Osteoblast (primary cell): ENCODE data around the gene GPATCH1. TPM values are rescaled to one million over a fixed set of nuclear protein-coding genes. Genes with fewer than 3 reads are reported as not detected.

Experiments used
- DNase-seq: peaks from one replicate; pipeline ENCODE4 v3.0.0; 2011; ENCODE audit warnings: low spot score, mixed read lengths; ENCODE audit not compliant: insufficient read length; ENCODE audit errors: missing footprints
- H2AFZ ChIP-seq: 2 replicates; pipeline ENCODE4 v1.6.0; 2011; ENCODE audit warnings: mild to moderate bottlenecking, low read length
- H3K27ac ChIP-seq: 2 replicates; pipeline ENCODE4 v1.5.1; 2011; ENCODE audit warnings: mild to moderate bottlenecking, low read depth, low read length, moderate library complexity
- H3K27me3 ChIP-seq: 2 replicates; pipeline ENCODE4 v1.6.0; 2012; ENCODE audit warnings: mild to moderate bottlenecking, control low read depth, inconsistent platforms, low read length, moderate library complexity; ENCODE audit not compliant: insufficient read depth
- H3K36me3 ChIP-seq: 2 replicates; pipeline ENCODE4 v1.5.1; 2011; ENCODE audit warnings: mild to moderate bottlenecking, low read length, control low read depth, moderate library complexity; ENCODE audit not compliant: insufficient read depth
- H3K4me1 ChIP-seq: 2 replicates; pipeline ENCODE4 v1.5.1; 2011; ENCODE audit warnings: mild to moderate bottlenecking, low read length, control low read depth, moderate library complexity; ENCODE audit not compliant: insufficient read depth
- H3K4me2 ChIP-seq: 2 replicates; pipeline ENCODE4 v1.6.0; 2011; ENCODE audit warnings: mild to moderate bottlenecking, low read length; ENCODE audit not compliant: insufficient read depth
- H3K4me3 ChIP-seq: fragments of 200-600 bp; sonication (generic); 3 replicates; pipeline ENCODE4 v1.5.1; 2012; ENCODE audit warnings: mild to moderate bottlenecking, low read length, inconsistent platforms; ENCODE audit not compliant: insufficient read depth
- H3K79me2 ChIP-seq: 2 replicates; pipeline ENCODE4 v1.6.0; 2012; ENCODE audit warnings: mild to moderate bottlenecking, low read length, control low read depth, inconsistent platforms; ENCODE audit not compliant: insufficient read depth
- H3K9me3 ChIP-seq: 2 replicates; pipeline ENCODE4 v1.5.1; 2011; ENCODE audit warnings: low read depth, low read length, control low read depth
- H4K20me1 ChIP-seq: 2 replicates; pipeline ENCODE4 v1.6.0; 2012; ENCODE audit warnings: mild to moderate bottlenecking, low read length, control low read depth; ENCODE audit not compliant: insufficient read depth
- CTCF ChIP-seq: IDR thresholded peaks from 2 replicates; pipeline ENCODE4 v1.5.1; 2011; ENCODE audit warnings: mild to moderate bottlenecking, low read depth, low read length, moderate library complexity; ENCODE audit errors: extremely low read depth
- total RNA-seq: library from RNA; depleted of rRNA; stranded (reverse); fragments of >200 nt; gene quantifications from 2 replicates; pipeline ENCODE4 v1.2.3, GENCODE V29; 2012

The GPATCH1 gene
- total RNA-seq, 1 donor = 6.2 TPM

DNA sequence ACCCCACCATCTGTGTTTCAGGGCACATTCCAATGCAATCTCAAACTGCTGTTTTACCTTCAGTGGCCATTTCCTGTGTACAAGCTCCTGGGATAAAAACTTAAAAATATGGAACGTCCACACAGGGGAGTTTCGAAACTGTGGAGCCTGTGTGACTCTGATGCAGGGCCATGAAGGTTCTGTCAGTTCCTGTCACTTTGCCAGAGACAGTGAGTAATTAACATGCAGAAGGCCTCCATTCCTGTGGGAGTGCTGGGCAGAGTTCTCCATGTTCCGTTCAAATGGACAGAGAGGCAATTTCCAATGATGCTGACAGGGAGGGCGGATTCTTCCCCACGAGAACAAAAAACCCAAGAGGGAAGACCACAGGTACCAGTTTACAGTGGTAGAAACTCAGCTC, 75.4 kb downstream of the GPATCH1 start:
- Histone ChIP-seq H3K27me3 (no peaks in the 10 kb centered on the region), H3K4me3 (no peak overlapping the region), H3K27ac (no peak overlapping the region), H3K9me3 (no peaks in the 10 kb centered on the region), H3K36me3 (no peaks in the 10 kb centered on the region), H3K4me2 (no peak overlapping the region), H3K79me2 (no peaks in the 10 kb centered on the region), H2AFZ (no peak overlapping the region), H4K20me1 (no peaks in the 10 kb centered on the region), H3K4me1 (peaks cover 3% of the 10 kb centered on the region)
- no peak for TF ChIP-seq CTCF
- DNase-seq = no peak

GRCh38 chr19:33157906-33158305, 76.9 kb downstream of the GPATCH1 start:
- no peak for TF ChIP-seq CTCF
- Histone ChIP-seq H3K4me1 (peaks cover 3% of the 10 kb centered on the region), H3K36me3 (no peaks in the 10 kb centered on the region), H4K20me1 (no peaks in the 10 kb centered on the region), H3K9me3 (no peaks in the 10 kb centered on the region), H2AFZ (no peak overlapping the region), H3K27me3 (no peaks in the 10 kb centered on the region), H3K27ac (no peak overlapping the region), H3K79me2 (no peaks in the 10 kb centered on the region), H3K4me3 (no peak overlapping the region), H3K4me2 (no peak overlapping the region)
- no peak for DNase-seq

GRCh38 chr19:33158365-33158764, 77.4 kb downstream of the GPATCH1 start:
- H3K27me3 ChIP-seq = no peaks in the 10 kb centered on the region
- TF ChIP-seq CTCF = no peak
- no peak overlapping the region for H3K4me3 ChIP-seq
- peaks cover 3% of the 10 kb centered on the region for H3K4me1 ChIP-seq
- H3K36me3 ChIP-seq = no peaks in the 10 kb centered on the region
- H3K79me2 ChIP-seq = no peaks in the 10 kb centered on the region
- H3K9me3 ChIP-seq = no peaks in the 10 kb centered on the region
- no peak overlapping the region for H3K27ac ChIP-seq
- no peak overlapping the region for H2AFZ ChIP-seq
- no peak overlapping the region for H3K4me2 ChIP-seq
- DNase-seq = no peak
- no peaks in the 10 kb centered on the region for H4K20me1 ChIP-seq

DNA sequence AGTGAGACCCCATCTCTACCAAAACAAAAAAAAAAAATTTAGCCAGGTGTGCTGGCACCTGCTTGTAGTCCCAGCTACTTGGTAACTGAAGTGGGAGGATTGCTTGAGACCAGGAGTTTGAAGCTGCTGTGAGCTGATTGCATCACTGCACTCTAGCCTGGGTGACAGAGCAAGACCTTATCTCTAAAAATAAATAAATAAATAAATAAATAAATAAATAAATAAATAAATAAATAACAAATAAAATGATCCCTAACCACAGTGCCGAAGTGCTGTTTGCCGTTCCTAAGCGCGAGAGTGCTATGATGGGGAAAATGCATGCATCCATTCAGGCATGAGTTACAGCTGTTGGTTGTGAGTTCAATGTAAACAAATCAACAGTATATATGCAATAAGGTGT, 78.2 kb downstream of the GPATCH1 start:
- no peak overlapping the region for H3K4me3 ChIP-seq
- DNase-seq = no peak
- TF ChIP-seq CTCF = no peak

More for the DNA sequence above, 78.2 kb downstream of the GPATCH1 start:
- Histone ChIP-seq H2AFZ (no peak overlapping the region), H3K4me1 (peaks cover 3% of the 10 kb centered on the region), H3K27ac (no peak overlapping the region), H3K9me3 (no peaks in the 10 kb centered on the region), H4K20me1 (no peaks in the 10 kb centered on the region), H3K4me2 (no peak overlapping the region), H3K27me3 (no peaks in the 10 kb centered on the region), H3K79me2 (no peaks in the 10 kb centered on the region), H3K36me3 (no peaks in the 10 kb centered on the region)
